ENCODE measurements around the gene RGL1.
"Not testable (repeated sequence)": the region's sequence is repeated elsewhere in the genome, so short reads cannot be mapped to it uniquely, and the experiment has no call there.

Gene RGL1

GRCh38 chr1:183804916-183805841, at the start of gene RGL1:
Gene RGL1 (plus strand): TSS chr1:183805120. CDS start chr1:183805298, 178 bp downstream.
- no peak for DNase-seq (ENCODE audit: low read depth)

GRCh38 chr1:183756326-183756725, 48.6 kb upstream of the RGL1 start:
- DNase-seq (ENCODE audit: low read depth) = no peak

GRCh38 chr1:183757061-183757460, 47.9 kb upstream of the RGL1 start:
- DNase-seq (ENCODE audit: low read depth) = no peak

GRCh38 chr1:183758913-183759312, 46.0 kb upstream of the RGL1 start:
- no peak for DNase-seq (ENCODE audit: low read depth)

- no peak for DNase-seq (ENCODE audit: low read depth)
Observed at GRCh38 chr1:183760661-183761060, 44.3 kb upstream of the RGL1 start.

- no peak for DNase-seq (ENCODE audit: low read depth)
Observed at GRCh38 chr1:183761871-183762270, 43.0 kb upstream of the RGL1 start.

GRCh38 chr1:183762856-183763255, 42.1 kb upstream of the RGL1 start:
- DNase-seq (ENCODE audit: low read depth) = not testable (repeated sequence)

- DNase-seq (ENCODE audit: low read depth) = no peak
Observed at GRCh38 chr1:183764981-183765380, 39.9 kb upstream of the RGL1 start.

GRCh38 chr1:183769956-183770815, 34.7 kb upstream of the RGL1 start:
- DNase-seq (ENCODE audit: low read depth) = no peak

- DNase-seq (ENCODE audit: low read depth) = no peak
Observed at GRCh38 chr1:183770816-183771128, 34.1 kb upstream of the RGL1 start.

GRCh38 chr1:183773482-183774274, 31.2 kb upstream of the RGL1 start:
- no peak for DNase-seq (ENCODE audit: low read depth)

- no peak for DNase-seq (ENCODE audit: low read depth)
Observed at GRCh38 chr1:183774938-183775337, 30.0 kb upstream of the RGL1 start.

- DNase-seq (ENCODE audit: low read depth) = no peak
Observed at GRCh38 chr1:183776731-183777130, 28.2 kb upstream of the RGL1 start.

- DNase-seq (ENCODE audit: low read depth) = no peak
Observed at GRCh38 chr1:183777328-183777727, 27.6 kb upstream of the RGL1 start.

GRCh38 chr1:183778045-183778444, 26.9 kb upstream of the RGL1 start:
- no peak for DNase-seq (ENCODE audit: low read depth)

GRCh38 chr1:183778568-183779433, 26.1 kb upstream of the RGL1 start:
- no peak for DNase-seq (ENCODE audit: low read depth)

- DNase-seq (ENCODE audit: low read depth) = no peak
Observed at GRCh38 chr1:183780159-183780558, 24.8 kb upstream of the RGL1 start.

GRCh38 chr1:183780757-183781156, 24.2 kb upstream of the RGL1 start:
- no peak for DNase-seq (ENCODE audit: low read depth)

- no peak for DNase-seq (ENCODE audit: low read depth)
Observed at GRCh38 chr1:183783342-183783741, 21.6 kb upstream of the RGL1 start.

- no peak for DNase-seq (ENCODE audit: low read depth)
Observed at GRCh38 chr1:183783767-183784637, 20.9 kb upstream of the RGL1 start.
